Choroid plexus epithelial cell (primary cell): ENCODE results near the gene OR4A47.
"Not testable (repeated sequence)": the region's sequence is repeated elsewhere in the genome, so short reads cannot be mapped to it uniquely, and the experiment has no call there.

ENCODE experiments used
- DNase-seq: peaks from one replicate; pipeline ENCODE4 v3.0.0-alpha.2; 2010; ENCODE audit warnings: low read depth
- H3K4me3 ChIP-seq: 2 replicates; pipeline ENCODE4 v1.5.1; 2011; ENCODE audit warnings: low read depth, mild to moderate bottlenecking, control low read depth, low read length, moderate library complexity
- TF ChIP-seq, protein P1 (sequence below): conservative IDR thresholded peaks from 2 replicates; pipeline ENCODE4 v1.5.1; 2011; ENCODE audit warnings: low read depth, mild to moderate bottlenecking, control low read depth, inconsistent platforms, low read length, moderate library complexity

Gene OR4A47

GRCh38 chr11:48488493-48488892 lies at the start of gene OR4A47:
Gene OR4A47 (plus strand): TSS chr11:48488793. CDS start chr11:48488793, 0 bp downstream.
- not testable (repeated sequence) for H3K4me3 ChIP-seq, DNase-seq

- DNase-seq, H3K4me3 ChIP-seq: not testable (repeated sequence)
Measured at GRCh38 chr11:48455909-48456308, 32.7 kb upstream of the OR4A47 start.

DNA sequence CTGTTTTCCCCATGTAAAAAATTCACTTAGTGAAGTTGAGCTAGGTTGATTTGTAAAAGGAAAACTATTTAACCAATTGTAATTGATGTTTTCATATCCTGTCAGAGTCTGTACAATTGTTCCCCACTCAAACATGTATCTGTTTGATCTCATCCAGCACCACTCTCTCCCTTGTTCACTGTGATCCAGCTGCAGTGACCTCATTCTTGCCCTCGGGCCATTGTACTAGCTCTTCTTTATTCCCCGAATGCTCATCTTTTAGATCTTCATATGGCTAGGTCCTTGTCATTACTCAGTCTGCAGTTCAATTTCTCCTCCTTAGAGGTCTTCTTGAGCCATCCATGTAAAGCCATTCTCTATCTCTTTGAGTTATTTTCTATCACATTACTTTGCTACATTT lies 14.6 kb upstream of the OR4A47 start:
- not testable (repeated sequence) for DNase-seq, H3K4me3 ChIP-seq

DNA sequence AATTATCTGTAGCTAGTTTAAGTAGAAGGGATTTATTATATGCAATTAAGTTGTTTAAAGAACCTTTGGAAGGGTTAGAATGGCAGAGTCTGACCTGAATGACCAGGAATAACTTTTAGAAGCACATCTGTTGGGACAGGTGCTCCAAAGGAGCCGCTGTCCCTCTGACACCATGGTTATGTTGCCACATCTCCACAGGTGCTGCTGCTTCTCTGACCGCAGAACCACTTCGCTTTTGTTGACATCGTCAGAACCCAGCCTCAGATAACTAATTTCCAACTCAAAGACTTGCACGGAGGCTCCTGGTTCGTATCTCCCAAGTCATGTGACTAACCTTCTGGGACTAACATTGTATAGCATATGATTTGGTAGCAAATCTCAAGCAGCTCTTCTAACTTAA lies 13.9 kb upstream of the OR4A47 start:
- not testable (repeated sequence) for DNase-seq

DNA sequence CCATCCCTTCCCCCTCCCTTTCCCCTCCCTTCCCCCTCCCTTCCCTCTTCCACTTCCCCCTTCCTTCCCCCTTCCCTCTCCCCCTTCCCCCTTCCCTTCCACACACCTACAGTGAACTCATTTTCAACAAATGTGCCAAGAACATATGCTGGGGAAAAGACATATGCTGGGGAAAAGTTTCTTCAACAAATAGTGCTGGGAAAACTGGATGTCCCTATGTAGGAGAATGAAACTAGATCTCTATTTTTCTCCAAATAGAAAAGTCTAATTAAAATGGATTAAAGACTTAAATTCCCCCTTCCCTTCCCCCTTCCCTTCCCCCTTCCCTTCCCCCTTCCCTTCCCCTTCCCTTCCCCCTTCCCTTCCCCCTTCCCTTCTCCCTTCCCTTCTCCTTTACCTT lies 17.6 kb downstream of the OR4A47 start:
- not testable (repeated sequence) for H3K4me3 ChIP-seq, DNase-seq

More for the DNA sequence above, 13.9 kb upstream of the OR4A47 start:
- not testable (repeated sequence) for H3K4me3 ChIP-seq

DNA sequence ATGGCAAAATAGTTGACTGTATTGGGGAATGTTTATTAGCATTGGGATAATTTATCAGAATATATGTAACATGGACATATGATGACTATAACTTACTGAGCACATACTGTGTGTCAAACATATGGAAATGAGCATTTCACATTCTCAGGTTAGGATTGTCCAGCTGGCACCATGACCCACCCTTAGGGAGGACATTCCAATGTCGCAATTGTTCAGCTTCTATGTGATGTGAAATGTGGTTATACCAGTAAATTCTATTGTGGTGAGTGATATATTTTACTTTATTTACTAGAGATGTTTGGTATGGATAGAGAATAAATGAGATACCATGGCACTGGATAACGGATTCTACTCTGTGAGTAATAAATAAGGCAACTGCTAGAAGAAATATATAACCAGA lies 50.4 kb downstream of the OR4A47 start:
- TF ChIP-seq, protein P1, sequence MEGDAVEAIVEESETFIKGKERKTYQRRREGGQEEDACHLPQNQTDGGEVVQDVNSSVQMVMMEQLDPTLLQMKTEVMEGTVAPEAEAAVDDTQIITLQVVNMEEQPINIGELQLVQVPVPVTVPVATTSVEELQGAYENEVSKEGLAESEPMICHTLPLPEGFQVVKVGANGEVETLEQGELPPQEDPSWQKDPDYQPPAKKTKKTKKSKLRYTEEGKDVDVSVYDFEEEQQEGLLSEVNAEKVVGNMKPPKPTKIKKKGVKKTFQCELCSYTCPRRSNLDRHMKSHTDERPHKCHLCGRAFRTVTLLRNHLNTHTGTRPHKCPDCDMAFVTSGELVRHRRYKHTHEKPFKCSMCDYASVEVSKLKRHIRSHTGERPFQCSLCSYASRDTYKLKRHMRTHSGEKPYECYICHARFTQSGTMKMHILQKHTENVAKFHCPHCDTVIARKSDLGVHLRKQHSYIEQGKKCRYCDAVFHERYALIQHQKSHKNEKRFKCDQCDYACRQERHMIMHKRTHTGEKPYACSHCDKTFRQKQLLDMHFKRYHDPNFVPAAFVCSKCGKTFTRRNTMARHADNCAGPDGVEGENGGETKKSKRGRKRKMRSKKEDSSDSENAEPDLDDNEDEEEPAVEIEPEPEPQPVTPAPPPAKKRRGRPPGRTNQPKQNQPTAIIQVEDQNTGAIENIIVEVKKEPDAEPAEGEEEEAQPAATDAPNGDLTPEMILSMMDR: no peak
- no peak overlapping the region for H3K4me3 ChIP-seq
- DNase-seq: no peak
